Measurements from ENCODE around the gene MYT1.

DNA sequence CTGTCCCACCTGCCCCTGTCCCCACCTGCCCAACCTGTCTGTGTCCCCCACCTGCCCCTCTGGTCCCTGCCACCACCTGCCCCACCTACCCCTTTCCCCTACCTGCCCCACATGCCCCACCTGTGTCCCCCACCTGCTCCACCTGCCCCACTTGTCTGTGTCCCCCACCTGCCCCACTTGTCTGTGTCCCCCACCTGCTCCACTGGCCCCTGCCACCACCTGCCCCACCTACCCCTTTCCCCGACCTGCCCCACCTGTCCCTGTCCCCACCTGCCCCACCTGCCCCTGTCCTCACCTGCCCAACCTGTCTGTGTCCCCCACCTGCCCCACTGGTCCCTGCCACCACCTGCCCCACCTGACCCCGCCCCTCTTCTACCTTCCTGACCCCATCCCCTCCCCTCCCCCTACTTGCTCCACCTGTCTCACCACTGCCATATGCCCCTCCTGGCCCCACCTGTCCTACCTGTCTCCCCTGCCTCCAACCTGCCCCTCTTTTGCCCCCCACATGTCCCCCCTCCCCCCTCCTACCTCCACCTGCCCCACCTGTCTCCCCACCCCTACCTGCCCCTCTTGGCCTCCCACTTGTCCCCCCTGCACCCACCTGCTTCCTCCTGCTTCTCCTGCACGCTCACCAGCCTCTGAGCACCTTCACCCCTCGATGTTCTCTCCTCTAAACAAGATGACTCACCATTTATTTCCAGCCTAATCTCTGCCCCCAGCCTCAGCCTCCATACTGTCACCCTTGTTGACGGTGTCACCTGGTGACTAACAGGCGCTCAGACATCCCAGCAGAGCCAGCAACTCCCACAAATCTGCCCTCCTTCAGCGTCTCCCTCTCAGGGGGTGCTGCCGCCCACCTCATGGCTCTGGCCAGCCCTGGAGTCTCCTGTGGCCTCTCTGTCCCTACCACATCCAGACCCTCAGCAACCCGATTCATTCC is 5.6 kb upstream of the MYT1 start:
- TF ChIP-seq, protein P1, sequence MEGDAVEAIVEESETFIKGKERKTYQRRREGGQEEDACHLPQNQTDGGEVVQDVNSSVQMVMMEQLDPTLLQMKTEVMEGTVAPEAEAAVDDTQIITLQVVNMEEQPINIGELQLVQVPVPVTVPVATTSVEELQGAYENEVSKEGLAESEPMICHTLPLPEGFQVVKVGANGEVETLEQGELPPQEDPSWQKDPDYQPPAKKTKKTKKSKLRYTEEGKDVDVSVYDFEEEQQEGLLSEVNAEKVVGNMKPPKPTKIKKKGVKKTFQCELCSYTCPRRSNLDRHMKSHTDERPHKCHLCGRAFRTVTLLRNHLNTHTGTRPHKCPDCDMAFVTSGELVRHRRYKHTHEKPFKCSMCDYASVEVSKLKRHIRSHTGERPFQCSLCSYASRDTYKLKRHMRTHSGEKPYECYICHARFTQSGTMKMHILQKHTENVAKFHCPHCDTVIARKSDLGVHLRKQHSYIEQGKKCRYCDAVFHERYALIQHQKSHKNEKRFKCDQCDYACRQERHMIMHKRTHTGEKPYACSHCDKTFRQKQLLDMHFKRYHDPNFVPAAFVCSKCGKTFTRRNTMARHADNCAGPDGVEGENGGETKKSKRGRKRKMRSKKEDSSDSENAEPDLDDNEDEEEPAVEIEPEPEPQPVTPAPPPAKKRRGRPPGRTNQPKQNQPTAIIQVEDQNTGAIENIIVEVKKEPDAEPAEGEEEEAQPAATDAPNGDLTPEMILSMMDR (IDR thresholded peaks at IDR 0.05): no peak
- TF ChIP-seq POLR2A (IDR thresholded peaks at IDR 0.05): no peak

Measured in uterus (tissue), 2 donors.